ENCODE data around the gene KCNMA1. TPM values are rescaled to one million over a fixed set of nuclear protein-coding genes. Genes with fewer than 3 reads are reported as not detected.

The KCNMA1 gene
- total RNA-seq, 3 donors from 2014 or later: 13.6 to 37.8 (median 15.1) TPM

GRCh38 chr10:77027141-77027540, 610.5 kb downstream of the KCNMA1 start:
- Histone ChIP-seq H3K9me3 (no peaks in the 10 kb centered on the region), H3K27me3 (no peaks in the 10 kb centered on the region), H3K36me3 (no peaks in the 10 kb centered on the region), H3K4me3 (no peak overlapping the region), H3K4me1 (no peaks in the 10 kb centered on the region), H3K27ac (no peak overlapping the region)
- intact Hi-C loops (cut with DNase I; ENCODE audit: low total_unique reads): no loop called here
- DNase-seq (ENCODE audit: low spot score in 2 of 2): no peak
- TF ChIP-seq CTCF (IDR thresholded peaks at IDR 0.05): no peak
- no peak for TF ChIP-seq POLR2A (IDR thresholded peaks at IDR 0.05)
- no peak for TF ChIP-seq POLR2AphosphoS5 (IDR thresholded peaks at IDR 0.05)

- DNase-seq (ENCODE audit: low spot score in 2 of 2): no peak
- no peak overlapping the region for H3K27ac ChIP-seq
- H3K4me1 ChIP-seq: no peaks in the 10 kb centered on the region
- intact Hi-C loops (cut with DNase I; ENCODE audit: low total_unique reads): no loop called here
- H3K9me3 ChIP-seq: no peaks in the 10 kb centered on the region
- TF ChIP-seq POLR2A (IDR thresholded peaks at IDR 0.05) (no peak), CTCF (IDR thresholded peaks at IDR 0.05) (no peak), POLR2AphosphoS5 (IDR thresholded peaks at IDR 0.05) (no peak)
- H3K4me3 ChIP-seq: no peak overlapping the region
- H3K36me3 ChIP-seq: no peaks in the 10 kb centered on the region
- H3K27me3 ChIP-seq: no peaks in the 10 kb centered on the region
Observed at GRCh38 chr10:77026148-77026547, 611.5 kb downstream of the KCNMA1 start.

- Histone ChIP-seq H3K27ac (no peak overlapping the region), H3K27me3 (no peaks in the 10 kb centered on the region), H3K36me3 (no peaks in the 10 kb centered on the region), H3K4me3 (no peak overlapping the region), H3K9me3 (no peaks in the 10 kb centered on the region), H3K4me1 (no peaks in the 10 kb centered on the region)
- DNase-seq (ENCODE audit: low spot score in 2 of 2): no peak
- intact Hi-C loops (cut with DNase I; ENCODE audit: low total_unique reads): no loop called here
- TF ChIP-seq POLR2A (IDR thresholded peaks at IDR 0.05): no peak
- no peak for TF ChIP-seq POLR2AphosphoS5 (IDR thresholded peaks at IDR 0.05)
- TF ChIP-seq CTCF (IDR thresholded peaks at IDR 0.05): no peak
Observed at GRCh38 chr10:77024461-77024860, 613.1 kb downstream of the KCNMA1 start.

- no peaks in the 10 kb centered on the region for H3K36me3 ChIP-seq
- no peak overlapping the region for H3K27ac ChIP-seq
- intact Hi-C loops (cut with DNase I; ENCODE audit: low total_unique reads): no loop called here
- H3K4me3 ChIP-seq: no peak overlapping the region
- H3K4me1 ChIP-seq: no peaks in the 10 kb centered on the region
- no peaks in the 10 kb centered on the region for H3K9me3 ChIP-seq
- TF ChIP-seq POLR2AphosphoS5 (IDR thresholded peaks at IDR 0.05) (no peak), CTCF (IDR thresholded peaks at IDR 0.05) (no peak), POLR2A (IDR thresholded peaks at IDR 0.05) (no peak)
- DNase-seq (ENCODE audit: low spot score in 2 of 2): no peak
- no peaks in the 10 kb centered on the region for H3K27me3 ChIP-seq
Observed at GRCh38 chr10:77023396-77023795, 614.2 kb downstream of the KCNMA1 start.

GRCh38 chr10:77022671-77023070, 614.9 kb downstream of the KCNMA1 start:
- Histone ChIP-seq H3K36me3 (no peaks in the 10 kb centered on the region), H3K9me3 (no peaks in the 10 kb centered on the region), H3K27me3 (no peaks in the 10 kb centered on the region), H3K4me1 (no peaks in the 10 kb centered on the region), H3K4me3 (no peak overlapping the region), H3K27ac (no peak overlapping the region)
- TF ChIP-seq POLR2A (IDR thresholded peaks at IDR 0.05): no peak
- no peak for TF ChIP-seq POLR2AphosphoS5 (IDR thresholded peaks at IDR 0.05)
- no peak for TF ChIP-seq CTCF (IDR thresholded peaks at IDR 0.05)
- intact Hi-C loops (cut with DNase I; ENCODE audit: low total_unique reads): no loop called here
- no peak for DNase-seq (ENCODE audit: low spot score in 2 of 2)
